Lower leg skin (tissue), 3 donors: Measurements from ENCODE around the gene ADGRD1.

Source experiments
- CTCF ChIP-seq, 3 donors: fragments of 450-650 bp; IDR thresholded peaks; one replicate each; pipeline ENCODE4 v1.5.1; 2016; ENCODE audit warnings: antibody characterized with exemption in 3 of 3, mild to moderate bottlenecking in 3 of 3, moderate library complexity in 2 of 3
- POLR2A ChIP-seq, 2 donors: fragments of 450-650 bp; IDR thresholded peaks; one replicate each; pipeline ENCODE4 v1.6.1; 2016 to 2017; ENCODE audit warnings: antibody characterized with exemption in 2 of 2, mild to moderate bottlenecking in 1 of 2, moderate library complexity in 1 of 2

GRCh38 chr12:130976171-130976720 is 22.5 kb downstream of the ADGRD1 start:
- TF ChIP-seq CTCF (IDR thresholded peaks at IDR 0.05) (no peak), POLR2A (IDR thresholded peaks at IDR 0.05) (no peak)
